ENCODE results near the gene RASGRF1.

GRCh38 chr15:78960308-78960707 lies 130.3 kb downstream of the RASGRF1 start:
- TF ChIP-seq CTCF (IDR thresholded peaks at IDR 0.05) (no peak), POLR2A (IDR thresholded peaks at IDR 0.05) (no peak)

Data from ovary (tissue), 3 donors.